NCI-H1417 treated with DMSO at 0.1 percent for 48 hours (cell line): ENCODE measurements around the gene CAPN15.
"Not testable (repeated sequence)": the region's sequence is repeated elsewhere in the genome, so short reads cannot be mapped to it uniquely, and the experiment has no call there.

Experiments used
- DNase-seq: peaks from one replicate; lab custom pipeline; 2025; lab: John Stamatoyannopoulos, UW

The CAPN15 gene

DNA sequence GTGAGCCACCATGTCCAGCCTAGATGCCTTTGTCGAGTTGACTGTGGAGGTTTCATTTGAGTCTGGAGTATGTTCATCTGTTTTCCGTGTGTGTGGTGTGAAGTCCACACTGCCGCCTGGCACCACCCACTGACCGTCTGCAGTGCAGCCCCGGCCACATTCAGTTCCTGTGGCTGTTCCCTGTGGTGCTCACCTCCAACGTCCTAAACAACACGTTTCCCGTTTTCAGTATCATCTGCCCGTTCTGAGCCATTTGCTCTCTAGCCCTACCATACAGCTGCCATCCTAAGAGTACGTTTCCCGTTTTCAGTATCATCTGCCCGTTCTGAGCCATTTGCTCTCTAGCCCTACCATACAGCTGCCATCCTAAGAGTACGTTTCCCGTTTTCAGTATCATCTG lies 20.0 kb upstream of the CAPN15 start:
- not testable (repeated sequence) for DNase-seq

- no peak for DNase-seq
These were observed 19.5 kb upstream of the CAPN15 start for GRCh38 chr16:507996-508395.

GRCh38 chr16:508884-509736 lies 18.4 kb upstream of the CAPN15 start:
- no peak for DNase-seq

DNA sequence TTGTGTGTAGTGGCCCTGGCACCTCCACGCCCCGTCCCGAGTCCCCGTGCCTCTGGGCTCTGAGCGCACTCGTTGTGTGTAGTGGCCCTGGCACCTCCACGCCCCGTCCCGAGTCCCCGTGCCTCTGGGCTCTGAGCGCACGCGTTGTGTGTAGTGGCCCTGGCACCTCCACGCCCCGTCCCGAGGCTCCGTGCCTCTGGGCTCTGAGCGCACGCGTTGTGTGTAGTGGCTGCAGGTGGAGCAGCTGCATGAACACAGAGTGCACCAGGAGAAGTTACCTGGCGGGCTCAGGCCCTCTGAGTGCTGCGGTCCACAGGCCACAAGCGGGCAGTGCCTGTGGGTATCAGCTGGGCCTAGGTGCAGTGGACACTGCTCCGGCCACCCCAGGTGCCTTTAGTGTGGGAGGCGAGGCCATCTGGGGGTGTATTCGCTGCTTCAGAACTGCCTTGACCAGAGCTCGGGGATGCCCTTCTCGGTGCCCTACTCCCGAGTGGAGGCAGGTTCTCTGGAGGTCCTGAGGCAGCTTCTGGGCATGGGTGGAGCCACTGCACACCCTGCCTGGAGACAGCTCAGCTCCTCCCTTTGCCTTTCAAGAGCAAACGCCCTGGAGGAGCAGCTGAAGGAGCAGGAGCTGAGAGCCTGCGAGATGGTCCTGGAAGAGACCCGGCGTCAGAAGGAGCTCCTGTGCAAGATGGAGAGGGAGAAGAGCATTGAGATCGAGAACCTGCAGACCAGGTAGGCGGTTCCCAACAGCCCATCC lies 17.3 kb upstream of the CAPN15 start:
- no peak for DNase-seq

DNA sequence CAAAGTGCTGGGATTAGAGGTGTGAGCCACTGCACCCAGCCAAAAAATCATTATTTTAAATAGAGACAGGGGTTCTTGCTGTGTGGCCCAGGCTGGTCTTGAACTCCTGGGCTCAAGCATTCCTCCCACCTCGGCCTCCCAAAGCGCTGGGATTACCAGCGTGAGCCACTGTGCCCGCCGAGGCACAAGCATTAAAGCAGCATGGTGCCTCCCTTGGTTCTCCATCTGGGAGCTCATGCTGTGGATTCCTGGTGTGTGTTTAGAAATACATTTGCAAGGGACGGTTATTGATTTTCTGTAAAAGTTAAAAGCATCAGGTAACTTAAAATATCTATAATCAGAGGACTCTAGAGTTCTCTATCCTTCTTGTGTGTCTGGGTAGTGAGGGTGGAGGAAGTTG lies 14.7 kb upstream of the CAPN15 start:
- DNase-seq, result no peak

GRCh38 chr16:513950-514349 lies 13.6 kb upstream of the CAPN15 start:
- no peak for DNase-seq

DNA sequence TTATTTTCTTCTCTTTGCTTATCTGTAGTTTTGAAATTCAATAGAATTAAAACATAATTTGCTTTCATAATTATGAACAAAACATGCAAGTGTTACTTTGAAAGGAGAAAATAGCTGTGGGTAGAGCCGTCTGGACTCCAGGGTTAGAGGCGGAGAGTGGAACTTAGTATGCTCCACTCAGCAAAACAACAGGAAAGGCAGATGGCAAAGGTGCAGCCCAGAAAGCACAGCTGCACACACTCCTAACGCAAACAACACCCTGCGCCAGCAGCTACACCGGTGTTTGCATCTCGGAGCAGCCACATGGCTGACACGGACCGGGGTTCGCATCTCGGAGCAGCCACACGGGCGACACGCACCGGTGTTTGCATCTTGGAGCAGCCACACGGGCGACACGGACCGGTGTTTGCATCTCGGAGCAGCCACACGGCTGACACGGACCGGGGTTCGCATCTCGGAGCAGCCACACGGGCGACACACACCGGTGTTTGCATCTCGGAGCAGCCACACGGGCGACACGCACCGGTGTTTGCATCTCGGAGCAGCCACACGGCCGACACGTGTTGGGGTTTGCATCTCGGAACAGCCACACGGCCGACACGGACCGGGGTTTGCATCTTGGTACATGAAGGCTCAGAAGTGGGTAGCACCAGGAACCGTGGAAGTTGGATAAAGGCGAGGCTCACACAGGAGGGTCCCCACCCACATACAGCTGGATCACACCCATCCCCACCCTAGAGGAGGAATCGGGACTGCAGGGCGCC lies 12.2 kb upstream of the CAPN15 start:
- no peak for DNase-seq

GRCh38 chr16:515939-516226 lies 11.6 kb upstream of the CAPN15 start:
- DNase-seq, result no peak

- DNase-seq, result no peak
These were observed 11.2 kb upstream of the CAPN15 start for GRCh38 chr16:516301-516700.

- DNase-seq, result no peak
These were observed 8.7 kb upstream of the CAPN15 start for GRCh38 chr16:518858-519257.

DNA sequence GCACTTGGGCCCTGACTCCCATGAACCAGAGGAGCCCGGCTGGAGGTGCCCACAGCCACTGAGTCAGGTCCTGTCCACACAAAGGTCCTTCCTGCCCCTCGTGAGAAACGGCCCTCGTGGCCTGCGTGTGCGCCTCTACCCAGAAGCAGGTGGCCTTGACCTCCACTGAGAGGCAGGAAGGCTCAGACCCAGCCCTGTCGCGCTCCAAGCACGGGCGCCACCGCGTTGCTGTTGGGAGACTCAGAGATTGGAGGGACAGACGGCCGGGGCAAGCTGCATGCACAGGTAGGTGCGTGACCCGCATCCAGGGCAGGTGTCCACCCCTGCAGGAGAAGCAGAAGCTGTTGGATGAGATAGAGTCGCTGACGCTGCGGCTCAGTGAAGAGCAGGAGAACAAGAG lies 8.1 kb upstream of the CAPN15 start:
- no peak for DNase-seq

GRCh38 chr16:519841-520687 lies 7.4 kb upstream of the CAPN15 start:
- DNase-seq, result no peak

DNA sequence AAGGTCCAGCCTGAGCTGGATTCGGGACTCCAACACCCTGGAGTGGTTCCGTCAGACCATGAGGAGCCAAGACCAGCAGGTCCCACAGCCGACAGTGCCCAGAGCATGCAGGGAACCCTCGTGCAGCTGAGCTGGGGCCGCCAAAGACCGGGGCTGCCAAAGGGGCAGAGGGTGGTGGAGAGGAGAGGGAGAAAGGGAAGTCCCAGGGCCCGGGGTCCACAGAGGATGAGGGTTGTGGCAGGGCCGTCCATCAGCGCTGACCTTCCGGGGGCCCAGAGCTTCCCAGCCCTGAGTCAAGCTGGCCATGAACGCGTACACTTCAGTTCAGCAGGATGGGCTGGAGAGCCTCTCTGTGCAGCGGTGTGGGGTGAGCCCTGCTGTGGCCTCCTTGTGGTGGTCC lies 6.7 kb upstream of the CAPN15 start:
- no peak for DNase-seq

DNA sequence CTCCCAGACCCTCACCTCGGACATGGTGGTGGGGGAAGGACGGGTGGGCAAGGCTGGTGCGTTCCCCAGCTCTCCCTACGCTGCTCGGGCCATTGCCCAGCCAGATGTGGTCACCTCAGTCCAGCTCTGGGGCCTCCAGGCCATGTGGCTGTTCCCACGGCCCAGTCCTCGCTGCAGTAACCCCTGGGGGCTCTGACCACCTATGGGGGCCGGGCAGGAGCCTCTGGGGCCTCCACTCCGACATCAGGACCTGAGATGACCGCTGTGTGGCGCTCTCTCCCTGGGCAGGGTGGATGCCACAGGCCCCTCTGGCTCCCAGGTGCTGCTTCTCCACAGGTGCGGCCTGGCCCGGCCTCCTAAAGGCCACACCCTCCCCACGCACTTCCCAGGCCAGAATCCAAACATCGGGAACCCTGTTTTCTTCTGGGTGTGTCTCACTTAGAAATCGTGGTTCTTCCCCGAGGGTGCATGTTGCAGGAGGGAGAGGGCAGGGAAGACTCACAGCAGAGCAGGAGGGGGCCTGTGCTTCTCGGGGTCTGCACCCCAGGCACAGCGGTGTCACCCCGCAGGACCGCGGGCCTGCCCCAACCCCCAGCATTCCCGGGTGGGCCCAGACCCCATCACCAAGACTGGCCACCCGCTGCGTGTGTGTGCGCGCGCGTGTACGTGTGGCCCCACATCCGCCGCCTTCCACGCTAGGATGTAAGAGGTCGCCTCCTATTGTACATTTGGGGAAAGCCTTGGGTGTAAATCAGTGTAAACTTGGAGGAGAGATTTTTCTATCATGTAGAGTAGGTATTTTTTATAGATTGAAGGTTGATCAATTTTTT lies 5.9 kb upstream of the CAPN15 start:
- no peak for DNase-seq

DNA sequence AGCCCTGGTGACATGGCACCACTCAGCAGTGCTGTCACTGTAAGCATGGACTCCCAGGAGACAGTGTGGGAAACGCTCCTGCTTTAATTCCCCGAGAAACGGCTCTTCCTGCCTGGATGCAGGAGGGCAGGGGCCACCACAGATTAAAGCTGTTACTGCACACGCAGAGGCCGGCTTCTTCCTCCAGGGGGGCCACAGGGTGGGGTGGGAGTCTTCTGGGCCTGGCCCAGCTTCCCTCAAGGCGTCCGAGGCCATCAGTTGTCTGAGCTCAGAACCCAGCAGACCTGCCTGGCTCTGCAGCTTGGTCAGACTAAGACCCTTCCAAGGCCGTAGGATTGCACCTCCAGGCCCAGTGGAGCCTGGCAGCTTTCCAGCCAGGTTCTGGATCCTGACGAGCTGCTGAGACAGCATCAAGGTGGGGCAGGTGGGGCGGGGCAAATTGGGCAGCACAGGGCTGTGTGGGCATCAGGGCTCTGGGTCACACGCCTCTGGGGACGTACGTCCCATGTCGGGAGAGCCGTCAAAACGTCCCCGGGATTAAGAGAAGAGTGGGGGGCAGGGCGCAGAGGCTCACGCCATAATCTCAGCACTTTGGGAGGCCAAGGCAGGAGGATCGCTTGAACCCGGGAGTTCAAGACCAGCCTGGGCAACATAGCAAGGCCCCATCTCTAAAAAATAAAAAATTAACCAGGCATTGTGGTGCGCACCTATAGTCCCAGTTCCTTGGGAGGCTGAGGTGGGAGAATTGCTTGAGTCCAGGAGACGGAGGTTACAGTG lies 5.0 kb upstream of the CAPN15 start:
- no peak for DNase-seq

GRCh38 chr16:523097-523741 lies 4.3 kb upstream of the CAPN15 start:
- DNase-seq, result no peak

DNA sequence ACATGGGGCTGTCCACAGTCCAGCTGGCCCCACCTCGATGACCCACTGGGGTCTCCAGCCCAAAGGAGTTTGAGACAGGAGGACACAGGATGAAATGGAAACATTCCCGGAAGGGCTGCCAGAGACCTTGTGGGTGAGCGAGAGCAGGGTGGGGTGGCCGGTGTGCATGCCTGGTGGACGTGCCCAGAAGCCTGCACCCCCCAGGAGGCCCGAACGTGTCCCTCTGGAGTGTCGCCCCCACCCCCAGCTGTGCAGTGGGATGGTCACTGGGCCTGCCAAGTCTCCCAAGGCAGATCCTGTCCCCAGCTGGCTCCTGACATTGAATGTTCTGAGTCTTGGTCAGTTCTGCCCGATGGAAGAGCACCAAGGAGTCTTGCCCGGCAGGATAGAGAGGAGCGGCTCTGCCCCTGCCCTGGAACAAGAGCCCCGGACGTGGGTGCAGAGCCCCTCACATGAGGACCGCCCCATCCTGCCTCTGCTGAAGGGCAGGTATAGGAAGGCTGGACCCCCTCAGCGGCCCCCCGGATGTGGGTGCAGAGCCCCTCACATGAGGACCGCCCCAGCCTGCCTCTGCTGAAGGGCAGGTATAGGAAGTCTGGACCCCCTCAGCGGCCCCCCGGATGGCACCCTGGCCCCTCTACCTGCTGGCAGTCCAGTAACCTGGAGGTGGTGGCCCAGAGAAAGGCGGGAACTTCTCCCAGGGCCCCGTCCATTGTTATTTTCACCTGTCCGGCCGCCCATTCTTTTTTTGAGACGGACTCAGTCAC lies 3.1 kb upstream of the CAPN15 start:
- no peak for DNase-seq

GRCh38 chr16:525123-525519 lies 2.4 kb upstream of the CAPN15 start:
- no peak for DNase-seq
